ENCODE results near the gene CCSER1.

Gene CCSER1

GRCh38 chr4:90237751-90238530, 110.7 kb downstream of the CCSER1 start:
- no peak for DNase-seq (ENCODE audit: low spot score)
- no peak for TF ChIP-seq CTCF (IDR thresholded peaks at IDR 0.05; ENCODE audit: extremely low read depth, missing control alignments)

GRCh38 chr4:90240333-90240732, 113.1 kb downstream of the CCSER1 start:
- no peak for TF ChIP-seq CTCF (IDR thresholded peaks at IDR 0.05; ENCODE audit: extremely low read depth, missing control alignments)
- DNase-seq (ENCODE audit: low spot score): no peak

- no peak for DNase-seq (ENCODE audit: low spot score)
- TF ChIP-seq CTCF (IDR thresholded peaks at IDR 0.05; ENCODE audit: extremely low read depth, missing control alignments): no peak
Measured at GRCh38 chr4:90241008-90241407, 113.8 kb downstream of the CCSER1 start.

GRCh38 chr4:90245837-90246236, 118.6 kb downstream of the CCSER1 start:
- no peak for DNase-seq (ENCODE audit: low spot score)
- TF ChIP-seq CTCF (IDR thresholded peaks at IDR 0.05; ENCODE audit: extremely low read depth, missing control alignments): no peak

GRCh38 chr4:90246816-90247215, 119.6 kb downstream of the CCSER1 start:
- no peak for DNase-seq (ENCODE audit: low spot score)
- no peak for TF ChIP-seq CTCF (IDR thresholded peaks at IDR 0.05; ENCODE audit: extremely low read depth, missing control alignments)

- TF ChIP-seq CTCF (IDR thresholded peaks at IDR 0.05; ENCODE audit: extremely low read depth, missing control alignments): no peak
- DNase-seq (ENCODE audit: low spot score): no peak
Measured at GRCh38 chr4:90254357-90254756, 127.2 kb downstream of the CCSER1 start.

- no peak for DNase-seq (ENCODE audit: low spot score)
- no peak for TF ChIP-seq CTCF (IDR thresholded peaks at IDR 0.05; ENCODE audit: extremely low read depth, missing control alignments)
Measured at GRCh38 chr4:90274175-90274574, 147.0 kb downstream of the CCSER1 start.
